Measurements from ENCODE around the gene SPECC1.

SPECC1 gene

GRCh38 chr17:20022701-20023100 lies 13.5 kb downstream of the SPECC1 start:
- Histone ChIP-seq H3K4me1 (ENCODE audit: control insufficient read depth in 1 of 2, insufficient read depth in 2 of 2, low read length in 2 of 2) (no peaks in the 10 kb centered on the region), H3K14ac (ENCODE audit: low read length) (no peak overlapping the region), H3K27ac (ENCODE audit: low read depth, low read length) (no peak overlapping the region), H3K4me3 (ENCODE audit: low read depth, low read length) (no peak overlapping the region), H2BK120ac (ENCODE audit: insufficient read depth, low read length, poor library complexity) (no peak overlapping the region), H4K8ac (ENCODE audit: low read depth, low read length) (no peak overlapping the region), H3K18ac (ENCODE audit: low read length) (no peak overlapping the region), H4K91ac (ENCODE audit: low read depth, low read length) (no peak overlapping the region), H3K23ac (ENCODE audit: low read length) (no peak overlapping the region), H2AK5ac (ENCODE audit: low read length) (no peak overlapping the region), H3K36me3 (ENCODE audit: control insufficient read depth in 1 of 2, insufficient read depth in 2 of 2, low read length in 2 of 2) (no peaks in the 10 kb centered on the region), H2BK12ac (ENCODE audit: low read length) (no peak overlapping the region), H3K27me3 (ENCODE audit: insufficient read depth, low read length) (no peaks in the 10 kb centered on the region), H2AFZ (ENCODE audit: insufficient read depth, low read length, poor library complexity) (no peak overlapping the region), H3K79me2 (ENCODE audit: control insufficient read depth, insufficient read depth, low read length, poor library complexity) (no peaks in the 10 kb centered on the region), H3K79me1 (ENCODE audit: low read length) (no peaks in the 10 kb centered on the region), H4K12ac (ENCODE audit: low read depth, low read length) (no peak overlapping the region), H3K9ac (ENCODE audit: low read length) (no peak overlapping the region), H3K4me2 (ENCODE audit: low read length) (no peak overlapping the region), H3K9me3 (ENCODE audit: insufficient read depth, low read depth, low read length) (no peaks in the 10 kb centered on the region), H3K4ac (ENCODE audit: low read depth, low read length) (no peak overlapping the region), H2BK5ac (ENCODE audit: low read depth, low read length, poor library complexity) (no peak overlapping the region)
- no CpG with 5 or more reads among the region's 4 CpGs for WGBS (ENCODE audit: extremely low coverage, insufficient coverage, insufficient read length)
- no peak for DNase-seq

GRCh38 chr17:20026960-20027359 lies 17.8 kb downstream of the SPECC1 start:
- Histone ChIP-seq H3K79me2 (ENCODE audit: control insufficient read depth, insufficient read depth, low read length, poor library complexity) (no peaks in the 10 kb centered on the region), H3K4ac (ENCODE audit: low read depth, low read length) (no peak overlapping the region), H3K4me3 (ENCODE audit: low read depth, low read length) (no peak overlapping the region), H3K36me3 (ENCODE audit: control insufficient read depth in 1 of 2, insufficient read depth in 2 of 2, low read length in 2 of 2) (no peaks in the 10 kb centered on the region), H2BK5ac (ENCODE audit: low read depth, low read length, poor library complexity) (no peak overlapping the region), H3K23ac (ENCODE audit: low read length) (no peak overlapping the region), H4K8ac (ENCODE audit: low read depth, low read length) (no peak overlapping the region), H2BK12ac (ENCODE audit: low read length) (no peak overlapping the region), H3K9me3 (ENCODE audit: insufficient read depth, low read depth, low read length) (no peaks in the 10 kb centered on the region), H3K4me1 (ENCODE audit: control insufficient read depth in 1 of 2, insufficient read depth in 2 of 2, low read length in 2 of 2) (no peaks in the 10 kb centered on the region), H4K12ac (ENCODE audit: low read depth, low read length) (no peak overlapping the region), H2AFZ (ENCODE audit: insufficient read depth, low read length, poor library complexity) (no peak overlapping the region), H3K79me1 (ENCODE audit: low read length) (no peaks in the 10 kb centered on the region), H4K91ac (ENCODE audit: low read depth, low read length) (no peak overlapping the region), H3K27me3 (ENCODE audit: insufficient read depth, low read length) (no peaks in the 10 kb centered on the region), H2AK5ac (ENCODE audit: low read length) (no peak overlapping the region), H3K14ac (ENCODE audit: low read length) (no peak overlapping the region), H3K27ac (ENCODE audit: low read depth, low read length) (no peak overlapping the region), H3K4me2 (ENCODE audit: low read length) (no peak overlapping the region), H3K9ac (ENCODE audit: low read length) (no peak overlapping the region), H3K18ac (ENCODE audit: low read length) (no peak overlapping the region), H2BK120ac (ENCODE audit: insufficient read depth, low read length, poor library complexity) (no peak overlapping the region)
- no peak for DNase-seq

GRCh38 chr17:20028443-20028842 lies 19.3 kb downstream of the SPECC1 start:
- H3K4ac ChIP-seq (ENCODE audit: low read depth, low read length), result no peak overlapping the region
- no CpG with 5 or more reads among the region's 3 CpGs for WGBS (ENCODE audit: extremely low coverage, insufficient coverage, insufficient read length)

GRCh38 chr17:20032636-20033035 lies 23.5 kb downstream of the SPECC1 start:
- Histone ChIP-seq H3K36me3 (ENCODE audit: control insufficient read depth in 1 of 2, insufficient read depth in 2 of 2, low read length in 2 of 2) (no peaks in the 10 kb centered on the region), H3K23ac (ENCODE audit: low read length) (no peak overlapping the region), H3K4me2 (ENCODE audit: low read length) (no peak overlapping the region), H2AK5ac (ENCODE audit: low read length) (no peak overlapping the region), H4K8ac (ENCODE audit: low read depth, low read length) (no peak overlapping the region), H3K79me2 (ENCODE audit: control insufficient read depth, insufficient read depth, low read length, poor library complexity) (no peaks in the 10 kb centered on the region), H3K4me1 (ENCODE audit: control insufficient read depth in 1 of 2, insufficient read depth in 2 of 2, low read length in 2 of 2) (no peaks in the 10 kb centered on the region), H3K79me1 (ENCODE audit: low read length) (no peaks in the 10 kb centered on the region), H3K9ac (ENCODE audit: low read length) (no peak overlapping the region), H2AFZ (ENCODE audit: insufficient read depth, low read length, poor library complexity) (no peak overlapping the region), H3K27me3 (ENCODE audit: insufficient read depth, low read length) (no peaks in the 10 kb centered on the region), H2BK5ac (ENCODE audit: low read depth, low read length, poor library complexity) (no peak overlapping the region), H3K18ac (ENCODE audit: low read length) (no peak overlapping the region), H4K12ac (ENCODE audit: low read depth, low read length) (no peak overlapping the region), H4K91ac (ENCODE audit: low read depth, low read length) (no peak overlapping the region), H3K9me3 (ENCODE audit: insufficient read depth, low read depth, low read length) (no peaks in the 10 kb centered on the region), H3K14ac (ENCODE audit: low read length) (no peak overlapping the region), H3K4me3 (ENCODE audit: low read depth, low read length) (no peak overlapping the region), H2BK120ac (ENCODE audit: insufficient read depth, low read length, poor library complexity) (no peak overlapping the region), H3K4ac (ENCODE audit: low read depth, low read length) (no peak overlapping the region), H2BK12ac (ENCODE audit: low read length) (no peak overlapping the region), H3K27ac (ENCODE audit: low read depth, low read length) (no peak overlapping the region)
- no peak for DNase-seq
- WGBS (ENCODE audit: extremely low coverage, insufficient coverage, insufficient read length), result no CpG with 5 or more reads among the region's 7 CpGs

More at GRCh38 chr17:20028443-20028842, 19.3 kb downstream of the SPECC1 start:
- Histone ChIP-seq H2AFZ (ENCODE audit: insufficient read depth, low read length, poor library complexity) (no peak overlapping the region), H3K9ac (ENCODE audit: low read length) (no peak overlapping the region), H3K18ac (ENCODE audit: low read length) (no peak overlapping the region), H2BK5ac (ENCODE audit: low read depth, low read length, poor library complexity) (no peak overlapping the region), H3K79me1 (ENCODE audit: low read length) (no peaks in the 10 kb centered on the region), H3K79me2 (ENCODE audit: control insufficient read depth, insufficient read depth, low read length, poor library complexity) (no peaks in the 10 kb centered on the region), H3K36me3 (ENCODE audit: control insufficient read depth in 1 of 2, insufficient read depth in 2 of 2, low read length in 2 of 2) (no peaks in the 10 kb centered on the region), H4K12ac (ENCODE audit: low read depth, low read length) (no peak overlapping the region), H4K8ac (ENCODE audit: low read depth, low read length) (no peak overlapping the region), H2BK120ac (ENCODE audit: insufficient read depth, low read length, poor library complexity) (no peak overlapping the region), H3K4me1 (ENCODE audit: control insufficient read depth in 1 of 2, insufficient read depth in 2 of 2, low read length in 2 of 2) (no peaks in the 10 kb centered on the region), H3K27ac (ENCODE audit: low read depth, low read length) (no peak overlapping the region), H3K4me3 (ENCODE audit: low read depth, low read length) (no peak overlapping the region), H2BK12ac (ENCODE audit: low read length) (no peak overlapping the region), H3K27me3 (ENCODE audit: insufficient read depth, low read length) (no peaks in the 10 kb centered on the region), H3K9me3 (ENCODE audit: insufficient read depth, low read depth, low read length) (no peaks in the 10 kb centered on the region), H4K91ac (ENCODE audit: low read depth, low read length) (no peak overlapping the region), H3K4me2 (ENCODE audit: low read length) (no peak overlapping the region), H3K23ac (ENCODE audit: low read length) (no peak overlapping the region), H3K14ac (ENCODE audit: low read length) (no peak overlapping the region), H2AK5ac (ENCODE audit: low read length) (no peak overlapping the region)
- peak in 1 of 2 donors; percentile 45 for DNase-seq

Data from trophoblast cell (in vitro differentiated cells and primary cell).